Endothelial cell of umbilical vein (primary cell): Measurements from ENCODE around the gene COQ4. TPM values are rescaled to one million over a fixed set of nuclear protein-coding genes. Genes with fewer than 3 reads are reported as not detected.

Source experiments
- BruUV-seq: library from RNA; stranded (reverse); fragments of 400-500 nt; replicated peaks from 2 replicates; lab custom pipeline; 2021; lab: Mats Ljungman, UMichigan
- CTCF ChIA-PET: fragments of 300-600, 350-600 bp; sonication (Branson Sonifier 250); formaldehyde crosslinking; loops from one replicate; lab custom pipeline; 2021; ENCODE audit warnings: antibody characterized with exemption, inconsistent platforms; lab: Charles Lee
- POLR2A ChIA-PET: fragments of 300-600, 350-600 bp; sonication (Branson Sonifier 250); formaldehyde crosslinking; loops from one replicate; lab custom pipeline; 2021; ENCODE audit warnings: antibody characterized with exemption, inconsistent platforms; lab: Charles Lee
- DNase-seq: peaks from one replicate; pipeline ENCODE4 v3.0.0-alpha.2; 2011; ENCODE audit warnings: low read depth, low spot score
- FAIRE-seq: peaks from 2 replicates; lab custom pipeline; 2011; peaks lifted over from hg19 to GRCh38; lab: Jason Lieb, UNC
- H2AFZ ChIP-seq: 2 replicates; pipeline ENCODE4 v1.6.0; 2012; ENCODE audit warnings: low read depth, low read length, control low read depth, inconsistent platforms
- H3K27ac ChIP-seq: 2 replicates; pipeline ENCODE4 v1.5.1; 2011; ENCODE audit warnings: low read depth, mild to moderate bottlenecking, control low read depth, low read length, moderate library complexity; ENCODE audit not compliant: insufficient read depth
- H3K27me3 ChIP-seq, 2 experiments: 2 replicates each; pipeline versions ENCODE4 v1.6.0 to v1.6.1; 2011; ENCODE audit warnings: low read length in 2 of 2, mixed read lengths in 1 of 2; ENCODE audit not compliant: control insufficient read depth in 2 of 2, insufficient read depth in 2 of 2
- H3K36me3 ChIP-seq, 2 experiments: 2 replicates in 1 of 2; 3 replicates in 1 of 2; pipeline ENCODE4 v1.5.1; 2011; ENCODE audit warnings: low read length in 2 of 2, mild to moderate bottlenecking in 1 of 2, moderate library complexity in 1 of 2; ENCODE audit not compliant: control insufficient read depth in 2 of 2, insufficient read depth in 2 of 2; ENCODE audit errors: extremely low read depth in 1 of 2
- H3K4me1 ChIP-seq: 3 replicates; pipeline ENCODE4 v1.5.1; 2011; ENCODE audit warnings: mild to moderate bottlenecking, low read length; ENCODE audit not compliant: control insufficient read depth, insufficient read depth; ENCODE audit errors: extremely low read depth
- H3K4me2 ChIP-seq: 2 replicates; pipeline ENCODE4 v1.6.1; 2011; ENCODE audit warnings: low read length, control low read depth, mixed read lengths; ENCODE audit not compliant: insufficient read depth
- H3K4me3 ChIP-seq, 3 experiments: fragments of 200-600 bp in 1 of 3; sonication (generic), shearing (Covaris generic) in 1 of 3; replicated peaks in 1 of 3; 2 replicates each; pipeline ENCODE4 v1.5.1; 2011 to 2016; ENCODE audit warnings: control low read depth in 3 of 3, low read length in 3 of 3, mild to moderate bottlenecking in 2 of 3, inconsistent platforms in 1 of 3, low read depth in 1 of 3, moderate library complexity in 1 of 3; ENCODE audit not compliant: insufficient read depth in 1 of 3
- H3K79me2 ChIP-seq: 2 replicates; pipeline ENCODE4 v1.6.0; 2012; ENCODE audit warnings: low read length, inconsistent platforms; ENCODE audit not compliant: control insufficient read depth, insufficient read depth
- H3K9ac ChIP-seq: replicated peaks from 2 replicates; pipeline ENCODE3; 2011; ENCODE audit warnings: low read length, control low read depth; ENCODE audit not compliant: insufficient read depth; ENCODE audit errors: extremely low read depth
- H3K9me1 ChIP-seq: replicated peaks from 3 replicates; pipeline ENCODE4 v1.6.0; 2011; ENCODE audit warnings: mild to moderate bottlenecking, low read length; ENCODE audit not compliant: control insufficient read depth, insufficient read depth; ENCODE audit errors: extremely low read depth
- H3K9me3 ChIP-seq: replicated peaks from 2 replicates; pipeline ENCODE4 v1.5.1; 2012; ENCODE audit warnings: low read length, inconsistent platforms; ENCODE audit not compliant: control insufficient read depth, insufficient read depth
- H4K20me1 ChIP-seq: replicated peaks from 2 replicates; pipeline ENCODE3; 2011; ENCODE audit warnings: mild to moderate bottlenecking, low read length; ENCODE audit not compliant: control insufficient read depth, insufficient read depth; ENCODE audit errors: extremely low read depth
- EZH2 ChIP-seq: IDR thresholded peaks from 2 replicates; pipeline ENCODE4 v1.6.1; 2012; ENCODE audit warnings: borderline replicate concordance, low read depth, mild to moderate bottlenecking, moderate library complexity, low read length, inconsistent platforms; ENCODE audit not compliant: severe bottlenecking
- FOS ChIP-seq: IDR thresholded peaks from 2 replicates; pipeline ENCODE4 v1.6.1; 2011; ENCODE audit warnings: mild to moderate bottlenecking, low read length, moderate library complexity, borderline replicate concordance; ENCODE audit not compliant: insufficient read depth
- GATA2 ChIP-seq: IDR thresholded peaks from 2 replicates; pipeline ENCODE4 v1.7.0; 2011; ENCODE audit warnings: low read depth, mild to moderate bottlenecking, moderate library complexity, mixed read lengths, low read length; ENCODE audit not compliant: insufficient read length, insufficient read depth
- JUN ChIP-seq: IDR thresholded peaks from 2 replicates; pipeline ENCODE4 v1.6.1; 2011; ENCODE audit warnings: borderline replicate concordance, low read depth; ENCODE audit not compliant: insufficient read length, insufficient read depth
- MYC ChIP-seq: IDR thresholded peaks from one replicate; pipeline ENCODE4 v1.6.1; 2011; ENCODE audit warnings: mild to moderate bottlenecking, low read depth, low read length
- POLR2A ChIP-seq: IDR thresholded peaks from 2 replicates; pipeline ENCODE4 v1.6.1; 2012; ENCODE audit warnings: low read depth, mild to moderate bottlenecking, control low read depth, low read length
- POLR2AphosphoS5 ChIP-seq: IDR thresholded peaks from 2 replicates; pipeline ENCODE4 v1.6.1; 2012; ENCODE audit warnings: low read depth, mild to moderate bottlenecking, control low read depth, low read length, moderate library complexity; ENCODE audit not compliant: insufficient read depth
- dilution Hi-C: fragments of 300-500 bp; cut with MboI; formaldehyde crosslinking; loops from one replicate; pipeline ENCODE4 v1.15.0; 2019; ENCODE audit warnings: low sequenced_read_pairs; ENCODE audit not compliant: extremely low pct_ligation_motif_present
- intact Hi-C: fragments of 100-400 bp; cut with micrococcal nuclease; formaldehyde crosslinking; loops from one replicate; pipeline ENCODE4 v1.10.0; 2022
- polyA plus RNA-seq, 4 experiments: library from polyadenylated mRNA; depleted of rRNA in 3 of 4; stranded (reverse) in 3 of 4; unstranded in 1 of 4; fragments of >200 nt; gene quantifications; 2 replicates each; pipeline versions ENCODE4 v1.2.1 to v1.2.3, GENCODE V29; 2011 to 2012; ENCODE audit warnings: missing spikeins in 1 of 4
- total RNA-seq: library from RNA; stranded (reverse); gene quantifications from 2 replicates; pipeline ENCODE4 v1.2.3, GENCODE V29; 2021
- TF ChIP-seq, protein P1 (sequence below), 2 donors: IDR thresholded peaks; 1 replicate in 1 of 2; 2 replicates in 1 of 2; pipeline ENCODE4 v1.5.1; 2011; ENCODE audit warnings: low read length in 2 of 2, mild to moderate bottlenecking in 2 of 2, moderate library complexity in 2 of 2, control low read depth in 1 of 2, inconsistent platforms in 1 of 2, low read depth in 1 of 2; ENCODE audit not compliant: insufficient read depth in 1 of 2; ENCODE audit errors: extremely low read depth in 1 of 2
- TF ChIP-seq, protein P2 (sequence below): IDR thresholded peaks from 2 replicates; pipeline ENCODE4 v1.6.1; 2011; ENCODE audit not compliant: insufficient read depth, insufficient read length

The COQ4 gene
- total and polyA plus RNA-seq, 2 donors (not counting 3 experiments of a cell fraction or from before 2014, with no cell fraction given): 44.4 to 78.1 TPM

DNA sequence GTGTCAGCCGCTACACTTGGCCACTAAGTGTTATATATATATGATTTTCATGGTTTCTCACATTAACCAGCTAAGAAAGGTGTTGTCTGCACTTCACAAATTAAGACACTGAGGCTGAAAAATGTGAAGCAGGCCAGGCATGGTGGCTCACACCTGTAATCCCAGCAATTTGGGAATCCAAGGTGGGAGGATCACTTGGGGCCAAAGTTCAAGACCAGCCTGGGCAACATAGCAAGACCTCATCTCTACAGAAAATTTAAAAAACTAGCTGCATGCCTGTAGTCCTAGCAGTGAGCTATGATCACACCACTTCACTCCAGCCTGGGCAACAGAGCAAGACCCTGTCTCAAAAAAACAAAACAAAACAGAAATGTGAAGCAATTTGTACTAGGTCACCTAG is 1.8 kb downstream of the COQ4 start:
- no peak overlapping the region for H3K4me2 ChIP-seq
- dilution Hi-C loops: no loop called here
- CTCF ChIA-PET: interaction anchor here (1.5 to 1.8 kb wide), 2 partner anchors 13 to 17 kb away, joined by 6 to 7 read pairs; no protein-coding TSS in a partner anchor

More for the DNA sequence above, 1.8 kb downstream of the COQ4 start:
- H3K36me3 ChIP-seq: peaks cover 3 to 13% of the 10 kb centered on the region in 2 experiments
- FAIRE-seq (no peak), DNase-seq (no peak)
- H3K9ac ChIP-seq: no peak overlapping the region
- H3K4me3 ChIP-seq: no peak overlapping the region
- TF ChIP-seq MYC: no peak
- no peak for TF ChIP-seq GATA2
- TF ChIP-seq, protein P1, sequence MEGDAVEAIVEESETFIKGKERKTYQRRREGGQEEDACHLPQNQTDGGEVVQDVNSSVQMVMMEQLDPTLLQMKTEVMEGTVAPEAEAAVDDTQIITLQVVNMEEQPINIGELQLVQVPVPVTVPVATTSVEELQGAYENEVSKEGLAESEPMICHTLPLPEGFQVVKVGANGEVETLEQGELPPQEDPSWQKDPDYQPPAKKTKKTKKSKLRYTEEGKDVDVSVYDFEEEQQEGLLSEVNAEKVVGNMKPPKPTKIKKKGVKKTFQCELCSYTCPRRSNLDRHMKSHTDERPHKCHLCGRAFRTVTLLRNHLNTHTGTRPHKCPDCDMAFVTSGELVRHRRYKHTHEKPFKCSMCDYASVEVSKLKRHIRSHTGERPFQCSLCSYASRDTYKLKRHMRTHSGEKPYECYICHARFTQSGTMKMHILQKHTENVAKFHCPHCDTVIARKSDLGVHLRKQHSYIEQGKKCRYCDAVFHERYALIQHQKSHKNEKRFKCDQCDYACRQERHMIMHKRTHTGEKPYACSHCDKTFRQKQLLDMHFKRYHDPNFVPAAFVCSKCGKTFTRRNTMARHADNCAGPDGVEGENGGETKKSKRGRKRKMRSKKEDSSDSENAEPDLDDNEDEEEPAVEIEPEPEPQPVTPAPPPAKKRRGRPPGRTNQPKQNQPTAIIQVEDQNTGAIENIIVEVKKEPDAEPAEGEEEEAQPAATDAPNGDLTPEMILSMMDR (IDR thresholded peaks at IDR 0.05; ENCODE audit: extremely low read depth in 1 of 2, insufficient read depth in 1 of 2, low read depth in 1 of 2, low read length in 2 of 2): no peak
- TF ChIP-seq POLR2A: no peak
- TF ChIP-seq FOS: no peak
- TF ChIP-seq EZH2: no peak
- TF ChIP-seq POLR2AphosphoS5: no peak
- TF ChIP-seq, protein P2, sequence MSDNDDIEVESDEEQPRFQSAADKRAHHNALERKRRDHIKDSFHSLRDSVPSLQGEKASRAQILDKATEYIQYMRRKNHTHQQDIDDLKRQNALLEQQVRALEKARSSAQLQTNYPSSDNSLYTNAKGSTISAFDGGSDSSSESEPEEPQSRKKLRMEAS: no peak
- TF ChIP-seq JUN: no peak
- H3K27me3 ChIP-seq: no peaks in the 10 kb centered on the region
- peaks cover 25% of the 10 kb centered on the region for H3K79me2 ChIP-seq
- H3K27ac ChIP-seq: no peak overlapping the region
- no peaks in the 10 kb centered on the region for H3K9me3 ChIP-seq
- H4K20me1 ChIP-seq: no peaks in the 10 kb centered on the region
- H2AFZ ChIP-seq: no peak overlapping the region
- no TSS peak for BruUV-seq
- intact Hi-C loops: no loop called here
- no peaks in the 10 kb centered on the region for H3K9me1 ChIP-seq
- POLR2A ChIA-PET: no interaction called here
- peaks cover 12% of the 10 kb centered on the region for H3K4me1 ChIP-seq
